OCI-LY1 (cell line): ENCODE results near the gene NCCRP1.

Source experiments
- H2AFZ ChIP-seq: fragments of 200-600 bp; sonication (generic), shearing (Covaris generic); 2 replicates; pipeline ENCODE4 v1.6.0; 2014; ENCODE audit warnings: antibody characterized with exemption, mild to moderate bottlenecking, low read length
- H3F3A ChIP-seq: fragments of 200-600 bp; sonication (generic), shearing (Covaris generic); 2 replicates; pipeline ENCODE4 v1.6.0; 2014; ENCODE audit warnings: mild to moderate bottlenecking, antibody characterized with exemption, low read length, moderate library complexity; ENCODE audit not compliant: insufficient read depth
- H3K27ac ChIP-seq: fragments of 200-600 bp; sonication (generic); 2 replicates; pipeline ENCODE4 v1.5.1; 2014; ENCODE audit warnings: low read length, mixed run types, mild to moderate bottlenecking, low read depth; ENCODE audit not compliant: poor library complexity, severe bottlenecking
- H3K27me3 ChIP-seq: fragments of 200-600 bp; sonication (generic); 2 replicates; pipeline ENCODE4 v1.6.0; 2014; ENCODE audit warnings: antibody characterized with exemption, mild to moderate bottlenecking, low read length, moderate library complexity; ENCODE audit not compliant: insufficient read depth
- H3K36me3 ChIP-seq: fragments of 200-600 bp; sonication (generic); 2 replicates; pipeline ENCODE4 v1.6.1; 2014; ENCODE audit warnings: mild to moderate bottlenecking, antibody characterized with exemption, low read length, moderate library complexity, mixed read lengths; ENCODE audit not compliant: insufficient read depth
- H3K4me1 ChIP-seq: fragments of 200-600 bp; sonication (generic); 2 replicates; pipeline ENCODE4 v1.5.1; 2014; ENCODE audit warnings: mild to moderate bottlenecking, low read length, moderate library complexity; ENCODE audit not compliant: insufficient read depth, severe bottlenecking
- H3K4me2 ChIP-seq: fragments of 200-600 bp; sonication (generic), shearing (Covaris generic); 2 replicates; pipeline ENCODE4 v1.6.1; 2014; ENCODE audit warnings: low read length
- H3K4me3 ChIP-seq: fragments of 200-600 bp; sonication (generic); 2 replicates; pipeline ENCODE4 v1.5.1; 2014; ENCODE audit warnings: low read length, low read depth, mild to moderate bottlenecking, mixed read lengths; ENCODE audit not compliant: poor library complexity, severe bottlenecking
- H3K79me2 ChIP-seq: fragments of 200-600 bp; shearing (Covaris generic); 2 replicates; pipeline ENCODE4 v1.6.1; 2016; ENCODE audit warnings: mixed run types, low read length, mixed read lengths; ENCODE audit not compliant: insufficient read depth
- H3K9ac ChIP-seq: fragments of 200-600 bp; sonication (generic), shearing (Covaris generic); 2 replicates; pipeline ENCODE4 v1.6.1; 2014; ENCODE audit warnings: mild to moderate bottlenecking, low read length, mixed read lengths
- H3K9me2 ChIP-seq: fragments of 200-600 bp; sonication (generic), shearing (Covaris generic); 2 replicates; pipeline ENCODE4 v1.6.1; 2014; ENCODE audit warnings: low read depth, mild to moderate bottlenecking, low read length, mixed read lengths
- H3K9me3 ChIP-seq: fragments of 200-600 bp; shearing (Covaris generic); 2 replicates; pipeline ENCODE4 v1.6.1; 2014; ENCODE audit warnings: low read length, mixed read lengths
- H4K20me1 ChIP-seq: fragments of 200-600 bp; sonication (generic), shearing (Covaris generic); 2 replicates; pipeline ENCODE4 v1.6.0; 2016; ENCODE audit warnings: mild to moderate bottlenecking, low read length; ENCODE audit not compliant: insufficient read depth
- EZH2 ChIP-seq: fragments of 200-600 bp; sonication (generic), shearing (Covaris generic); IDR thresholded peaks from 2 replicates; pipeline ENCODE4 v1.8.0; 2017; ENCODE audit warnings: borderline replicate concordance, mixed run types, mild to moderate bottlenecking, antibody characterized with exemption, low read length, moderate library complexity, mixed read lengths
- TF ChIP-seq, protein P1 (sequence below): fragments of 200-600 bp; sonication (generic), shearing (Covaris generic); IDR thresholded peaks from 2 replicates; pipeline ENCODE4 v1.5.1; 2017; ENCODE audit warnings: mild to moderate bottlenecking, antibody characterized with exemption, low read length, moderate library complexity, mixed read lengths

Gene NCCRP1

DNA sequence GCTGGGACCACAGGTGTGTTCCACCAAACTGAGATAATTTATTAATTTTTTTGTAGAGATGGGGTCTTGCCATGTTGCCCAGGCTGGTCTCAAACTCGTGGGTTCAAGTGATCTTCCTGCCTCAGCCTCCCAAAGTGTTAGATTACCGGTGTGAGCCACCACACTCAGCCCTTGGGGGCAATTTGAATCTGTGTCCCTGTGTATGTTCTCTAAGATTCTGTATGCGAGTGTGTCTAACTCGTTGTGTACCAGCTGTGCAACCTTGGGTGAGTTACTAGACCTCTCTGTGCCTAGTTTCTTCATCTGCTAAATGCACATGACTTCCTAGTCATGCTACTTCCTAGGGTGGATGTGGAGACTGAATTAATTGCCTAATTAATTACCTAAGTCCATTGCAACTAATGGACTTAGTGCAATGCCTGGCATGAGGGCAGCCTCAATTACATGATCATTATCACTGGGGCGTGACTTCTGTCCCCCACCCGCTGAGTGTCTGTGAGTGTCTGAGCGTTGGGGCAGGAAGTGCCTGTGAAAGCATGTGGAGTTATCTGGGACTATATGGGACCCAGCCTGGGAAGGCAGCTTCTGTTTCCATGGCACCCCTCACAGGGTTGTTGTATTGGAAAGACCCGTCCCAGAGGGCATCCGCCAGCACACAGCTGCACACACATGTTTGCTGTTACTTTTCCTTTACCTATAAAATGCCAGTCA is 1.8 kb upstream of the NCCRP1 start:
- Histone ChIP-seq H3K4me2 (no peak overlapping the region), H3K9me3 (no peaks in the 10 kb centered on the region), H3K79me2 (no peaks in the 10 kb centered on the region), H2AFZ (no peak overlapping the region), H3F3A (no peaks in the 10 kb centered on the region), H3K27me3 (no peaks in the 10 kb centered on the region), H3K27ac (no peak overlapping the region), H3K9me2 (no peaks in the 10 kb centered on the region), H3K9ac (no peak overlapping the region), H3K4me3 (no peak overlapping the region), H3K4me1 (no peaks in the 10 kb centered on the region), H4K20me1 (no peaks in the 10 kb centered on the region), H3K36me3 (no peaks in the 10 kb centered on the region)
- TF ChIP-seq, protein P1, sequence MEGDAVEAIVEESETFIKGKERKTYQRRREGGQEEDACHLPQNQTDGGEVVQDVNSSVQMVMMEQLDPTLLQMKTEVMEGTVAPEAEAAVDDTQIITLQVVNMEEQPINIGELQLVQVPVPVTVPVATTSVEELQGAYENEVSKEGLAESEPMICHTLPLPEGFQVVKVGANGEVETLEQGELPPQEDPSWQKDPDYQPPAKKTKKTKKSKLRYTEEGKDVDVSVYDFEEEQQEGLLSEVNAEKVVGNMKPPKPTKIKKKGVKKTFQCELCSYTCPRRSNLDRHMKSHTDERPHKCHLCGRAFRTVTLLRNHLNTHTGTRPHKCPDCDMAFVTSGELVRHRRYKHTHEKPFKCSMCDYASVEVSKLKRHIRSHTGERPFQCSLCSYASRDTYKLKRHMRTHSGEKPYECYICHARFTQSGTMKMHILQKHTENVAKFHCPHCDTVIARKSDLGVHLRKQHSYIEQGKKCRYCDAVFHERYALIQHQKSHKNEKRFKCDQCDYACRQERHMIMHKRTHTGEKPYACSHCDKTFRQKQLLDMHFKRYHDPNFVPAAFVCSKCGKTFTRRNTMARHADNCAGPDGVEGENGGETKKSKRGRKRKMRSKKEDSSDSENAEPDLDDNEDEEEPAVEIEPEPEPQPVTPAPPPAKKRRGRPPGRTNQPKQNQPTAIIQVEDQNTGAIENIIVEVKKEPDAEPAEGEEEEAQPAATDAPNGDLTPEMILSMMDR, result no peak
- no peak for TF ChIP-seq EZH2

DNA sequence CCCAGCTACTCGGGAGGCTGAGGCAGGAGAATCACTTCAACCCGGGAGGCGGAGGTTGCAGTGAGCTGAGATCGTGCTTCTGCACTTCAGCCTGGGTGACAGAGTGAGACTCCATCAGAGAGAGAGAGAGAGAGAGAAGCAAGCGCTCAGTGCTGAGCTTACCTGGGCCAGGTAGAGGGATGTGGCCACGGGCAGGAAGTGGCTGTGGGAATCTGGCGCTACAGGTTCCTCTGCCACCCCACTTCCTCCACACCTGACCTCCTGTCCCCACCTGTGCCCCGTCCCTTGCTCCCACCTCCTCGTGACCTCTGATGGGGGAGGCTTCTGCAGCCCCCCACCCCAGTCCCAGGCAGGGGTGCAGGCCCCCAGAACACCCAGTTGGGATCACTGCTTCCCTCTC is 1.0 kb upstream of the NCCRP1 start:
- no peaks in the 10 kb centered on the region for H3F3A ChIP-seq
- H3K79me2 ChIP-seq, result no peaks in the 10 kb centered on the region
- H3K27ac ChIP-seq, result no peak overlapping the region
- H3K9me3 ChIP-seq, result no peaks in the 10 kb centered on the region
- H4K20me1 ChIP-seq, result no peaks in the 10 kb centered on the region
- no peak overlapping the region for H3K4me2 ChIP-seq
- H3K9ac ChIP-seq, result no peak overlapping the region
- H2AFZ ChIP-seq, result no peak overlapping the region
- H3K4me1 ChIP-seq, result no peaks in the 10 kb centered on the region
- no peaks in the 10 kb centered on the region for H3K9me2 ChIP-seq
- H3K36me3 ChIP-seq, result no peaks in the 10 kb centered on the region
- no peak overlapping the region for H3K4me3 ChIP-seq
- TF ChIP-seq, protein P1, result no peak
- TF ChIP-seq EZH2, result no peak
- no peaks in the 10 kb centered on the region for H3K27me3 ChIP-seq

DNA sequence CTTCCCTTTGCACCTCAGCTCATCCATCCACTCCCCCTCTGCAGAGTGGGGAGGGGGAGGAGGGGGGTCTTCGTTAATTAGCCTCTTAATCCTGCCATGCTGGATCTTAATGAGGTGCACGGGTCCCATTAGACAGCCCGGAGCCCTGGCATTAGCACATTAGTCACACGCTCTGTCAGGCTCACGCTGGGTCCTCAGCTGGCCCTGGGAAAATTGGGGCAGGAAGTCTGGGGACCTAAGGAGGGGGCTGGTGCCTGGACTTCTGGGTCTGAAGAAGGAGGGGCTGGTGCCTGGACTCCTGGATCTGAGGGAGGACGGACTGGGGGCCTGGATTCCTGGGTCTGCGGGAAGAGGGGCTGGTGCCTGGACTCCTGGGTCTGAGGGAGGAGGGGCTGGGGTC is 444 bp upstream of the NCCRP1 start:
- H3K4me1 ChIP-seq, result no peaks in the 10 kb centered on the region
- no peaks in the 10 kb centered on the region for H3K27me3 ChIP-seq
- no peaks in the 10 kb centered on the region for H3F3A ChIP-seq
- no peaks in the 10 kb centered on the region for H3K9me2 ChIP-seq
- no peak overlapping the region for H3K9ac ChIP-seq
- no peak overlapping the region for H2AFZ ChIP-seq
- no peak for TF ChIP-seq EZH2
- TF ChIP-seq, protein P1, result no peak
- no peak overlapping the region for H3K4me2 ChIP-seq
- H3K36me3 ChIP-seq, result no peaks in the 10 kb centered on the region
- no peak overlapping the region for H3K27ac ChIP-seq
- H3K9me3 ChIP-seq, result no peaks in the 10 kb centered on the region
- no peaks in the 10 kb centered on the region for H3K79me2 ChIP-seq
- no peaks in the 10 kb centered on the region for H4K20me1 ChIP-seq
- no peak overlapping the region for H3K4me3 ChIP-seq
